SH-SY5Y (cell line): ENCODE measurements around the gene HECW1.

Experiments used
- GATA2 ChIP-seq: IDR thresholded peaks from 2 replicates; pipeline ENCODE4 v1.6.1; 2011; ENCODE audit warnings: mild to moderate bottlenecking, low read depth, low read length
- GATA3 ChIP-seq: IDR thresholded peaks from 2 replicates; pipeline ENCODE4 v1.6.1; 2011; ENCODE audit warnings: low read depth, mild to moderate bottlenecking, low read length, moderate library complexity

Gene HECW1

GRCh38 chr7:43332193-43332796, 219.8 kb downstream of the HECW1 start:
- no peak for TF ChIP-seq GATA3
- TF ChIP-seq GATA2, result no peak

- TF ChIP-seq GATA3, result no peak
- TF ChIP-seq GATA2, result no peak
Measured at GRCh38 chr7:43337191-43337590, 224.7 kb downstream of the HECW1 start.

- TF ChIP-seq GATA3, result no peak
- no peak for TF ChIP-seq GATA2
Measured at GRCh38 chr7:43337811-43338210, 225.4 kb downstream of the HECW1 start.

- no peak for TF ChIP-seq GATA3
- TF ChIP-seq GATA2, result no peak
Measured at GRCh38 chr7:43341132-43341531, 228.7 kb downstream of the HECW1 start.

- TF ChIP-seq GATA3, result no peak
- no peak for TF ChIP-seq GATA2
Measured at GRCh38 chr7:43351683-43352082, 239.2 kb downstream of the HECW1 start.

- TF ChIP-seq GATA3, result no peak
Measured at GRCh38 chr7:43353902-43354301, 241.5 kb downstream of the HECW1 start.

- TF ChIP-seq GATA3 (no peak), GATA2 (no peak)
Measured at GRCh38 chr7:43362652-43363034, 250.2 kb downstream of the HECW1 start.

- TF ChIP-seq GATA2 (no peak), GATA3 (no peak)
Measured at GRCh38 chr7:43363035-43363791, 250.8 kb downstream of the HECW1 start.

- TF ChIP-seq GATA2 (no peak), GATA3 (no peak)
Measured at GRCh38 chr7:43364391-43364790, 251.9 kb downstream of the HECW1 start.

- TF ChIP-seq GATA3 (no peak), GATA2 (no peak)
Measured at GRCh38 chr7:43372676-43373355, 260.4 kb downstream of the HECW1 start.

GRCh38 chr7:43377196-43377960, 264.9 kb downstream of the HECW1 start:
- TF ChIP-seq GATA2 (no peak), GATA3 (no peak)

GRCh38 chr7:43379210-43379609, 266.8 kb downstream of the HECW1 start:
- no peak for TF ChIP-seq GATA3
- no peak for TF ChIP-seq GATA2

- TF ChIP-seq GATA3, result no peak
- TF ChIP-seq GATA2, result no peak
Measured at GRCh38 chr7:43384616-43385308, 272.3 kb downstream of the HECW1 start.

GRCh38 chr7:43385309-43385680, 272.8 kb downstream of the HECW1 start:
- TF ChIP-seq GATA3 (no peak), GATA2 (no peak)

- TF ChIP-seq GATA3 (no peak), GATA2 (no peak)
Measured at GRCh38 chr7:43385856-43386255, 273.4 kb downstream of the HECW1 start.
